ENCODE results near the gene EGFL6.

DNA sequence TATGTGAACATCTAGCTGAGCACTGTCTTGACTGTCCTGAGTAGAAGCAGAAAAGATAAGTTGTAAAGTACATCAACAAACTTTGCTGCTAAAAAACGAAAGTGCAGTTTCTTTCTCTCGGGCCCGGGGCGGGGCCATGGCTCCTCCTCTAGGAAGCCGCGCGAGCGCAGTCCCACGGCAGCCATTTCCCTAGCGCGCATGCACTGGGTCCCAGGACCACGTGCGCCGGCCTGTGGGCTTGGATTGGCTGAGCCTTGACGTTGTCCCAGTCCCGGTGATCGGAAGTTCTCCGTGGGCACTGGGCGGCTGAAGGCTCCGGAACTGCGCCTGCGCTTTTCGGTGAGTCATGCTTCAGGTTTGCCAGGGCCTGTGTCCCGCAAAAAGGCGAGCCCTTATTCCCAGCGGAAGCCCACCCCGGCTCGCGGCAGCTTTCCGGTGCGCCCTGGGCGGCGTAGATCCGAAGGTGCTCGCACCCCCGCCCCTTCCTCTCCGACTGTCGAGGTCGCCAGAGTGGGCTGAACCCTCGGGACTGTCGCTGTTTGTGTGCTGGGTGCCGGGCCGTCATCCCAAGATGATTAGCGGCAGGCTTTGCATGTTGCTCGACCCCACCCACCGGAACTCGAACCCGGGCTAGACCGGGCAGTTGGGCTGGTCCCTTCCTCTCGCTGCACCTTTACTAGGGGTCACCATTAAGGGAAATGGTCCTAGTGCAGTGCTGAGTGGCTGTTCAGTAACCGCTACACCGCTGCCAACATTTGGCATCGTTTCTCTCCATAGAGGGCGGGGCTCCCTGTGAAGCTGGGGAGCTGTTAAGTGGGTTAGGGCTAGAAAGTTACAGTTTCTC lies 83.7 kb downstream of the EGFL6 start, which contains the start of gene TCEANC:
- peak; percentile 35 for TF ChIP-seq POLR2A (IDR thresholded peaks at IDR 0.05; ENCODE audit: extremely low read depth, insufficient read length)
- TF ChIP-seq, protein P1, sequence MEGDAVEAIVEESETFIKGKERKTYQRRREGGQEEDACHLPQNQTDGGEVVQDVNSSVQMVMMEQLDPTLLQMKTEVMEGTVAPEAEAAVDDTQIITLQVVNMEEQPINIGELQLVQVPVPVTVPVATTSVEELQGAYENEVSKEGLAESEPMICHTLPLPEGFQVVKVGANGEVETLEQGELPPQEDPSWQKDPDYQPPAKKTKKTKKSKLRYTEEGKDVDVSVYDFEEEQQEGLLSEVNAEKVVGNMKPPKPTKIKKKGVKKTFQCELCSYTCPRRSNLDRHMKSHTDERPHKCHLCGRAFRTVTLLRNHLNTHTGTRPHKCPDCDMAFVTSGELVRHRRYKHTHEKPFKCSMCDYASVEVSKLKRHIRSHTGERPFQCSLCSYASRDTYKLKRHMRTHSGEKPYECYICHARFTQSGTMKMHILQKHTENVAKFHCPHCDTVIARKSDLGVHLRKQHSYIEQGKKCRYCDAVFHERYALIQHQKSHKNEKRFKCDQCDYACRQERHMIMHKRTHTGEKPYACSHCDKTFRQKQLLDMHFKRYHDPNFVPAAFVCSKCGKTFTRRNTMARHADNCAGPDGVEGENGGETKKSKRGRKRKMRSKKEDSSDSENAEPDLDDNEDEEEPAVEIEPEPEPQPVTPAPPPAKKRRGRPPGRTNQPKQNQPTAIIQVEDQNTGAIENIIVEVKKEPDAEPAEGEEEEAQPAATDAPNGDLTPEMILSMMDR (IDR thresholded peaks at IDR 0.05; ENCODE audit: low read depth, low read length): no peak
- TF ChIP-seq, protein P2, sequence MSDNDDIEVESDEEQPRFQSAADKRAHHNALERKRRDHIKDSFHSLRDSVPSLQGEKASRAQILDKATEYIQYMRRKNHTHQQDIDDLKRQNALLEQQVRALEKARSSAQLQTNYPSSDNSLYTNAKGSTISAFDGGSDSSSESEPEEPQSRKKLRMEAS (IDR thresholded peaks at IDR 0.05; ENCODE audit: low read depth, low read length): peak; percentile 100
- TF ChIP-seq MYC (IDR thresholded peaks at IDR 0.05; ENCODE audit: low read depth, low read length): peak; percentile 88
